Measurements from ENCODE around the gene KRTAP9-2. TPM values are rescaled to one million over a fixed set of nuclear protein-coding genes. Genes with fewer than 3 reads are reported as not detected.
"Not testable (repeated sequence)": the region's sequence is repeated elsewhere in the genome, so short reads cannot be mapped to it uniquely, and the experiment has no call there.

Gene KRTAP9-2
- polyA plus RNA-seq, 2 of the 4 experiments (the other 2 are of a cell fraction), result not detected

GRCh38 chr17:41246995-41247787 lies 20.7 kb downstream of the KRTAP9-2 start:
- DNase-seq (ENCODE audit: low read depth in 1 of 2, low spot score in 1 of 2); H3K27ac ChIP-seq; ATAC-seq; H3K4me1 ChIP-seq; H3K4me2 ChIP-seq; POLR2A ChIA-PET; H3K9me3 ChIP-seq; H3K4me3 ChIP-seq; CTCF ChIA-PET: not testable (repeated sequence)
- WGBS (ENCODE audit: missing lambda C conversion rate), result 40% methylated on average over 2 of the region's 2 CpGs
- FAIRE-seq, result peak; percentile 43

- POLR2A ChIA-PET; DNase-seq (ENCODE audit: low read depth in 1 of 2, low spot score in 1 of 2): not testable (repeated sequence)
Observed at GRCh38 chr17:41249637-41250240, 23.3 kb downstream of the KRTAP9-2 start, which contains the start of gene KRTAP9-4. Gene KRTAP9-4 (plus strand): TSS chr17:41249687. CDS start chr17:41249721, 34 bp downstream.

DNA sequence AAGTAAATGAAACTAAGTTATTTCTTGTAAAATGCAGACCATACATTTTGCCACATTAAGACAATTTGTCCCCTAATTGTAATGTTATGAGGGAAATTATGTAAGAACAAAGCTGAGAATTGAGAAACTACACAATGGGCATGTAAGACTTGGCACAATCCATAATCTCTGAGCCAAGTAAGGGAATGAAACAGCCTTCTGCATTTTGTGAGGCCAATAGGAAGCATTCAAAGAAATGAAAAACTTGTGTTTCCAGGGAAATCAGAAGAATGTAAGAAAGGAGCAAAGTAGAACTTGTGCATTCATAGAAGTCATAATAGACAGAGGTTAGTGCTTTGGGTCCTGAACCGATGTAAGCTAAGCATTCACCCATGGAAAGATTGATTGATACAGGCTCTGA lies 24.8 kb downstream of the KRTAP9-2 start:
- FAIRE-seq, result no peak
- CTCF ChIA-PET, result interaction anchor here (1.1 to 1.3 kb wide), 2 partner anchors 9 to 72 kb away, joined by 3 to 4 read pairs; no protein-coding TSS in a partner anchor
- 79% methylated on average over 1 of the region's 1 CpG for WGBS (ENCODE audit: missing lambda C conversion rate)
- no peak for ATAC-seq
- POLR2A ChIA-PET, result no interaction called here
- Histone ChIP-seq H3K9me3 (no peaks in the 10 kb centered on the region), H3K27ac (no peak overlapping the region), H3K4me3 (no peak overlapping the region), H3K4me2 (no peak overlapping the region), H3K4me1 (no peaks in the 10 kb centered on the region)
- no peak for TF ChIP-seq EHMT2 (IDR thresholded peaks at IDR 0.05; ENCODE audit: low read depth)
- no peak for TF ChIP-seq REST (IDR thresholded peaks at IDR 0.05)
- TF ChIP-seq FOSL2 (IDR thresholded peaks at IDR 0.05), result no peak
- TF ChIP-seq FOSL2 (CRISPR knock-in tag; IDR thresholded peaks at IDR 0.05), result no peak
- TF ChIP-seq NR3C1 (IDR thresholded peaks at IDR 0.05), result no peak
- TF ChIP-seq JUNB (IDR thresholded peaks at IDR 0.05), result no peak
- no peak for TF ChIP-seq ZC3H11A (IDR thresholded peaks at IDR 0.05)
- TF ChIP-seq CBX2 (IDR thresholded peaks at IDR 0.05; ENCODE audit: borderline replicate concordance, low read depth), result no peak
- no peak for TF ChIP-seq NFE2L2 (conservative IDR thresholded peaks at IDR 0.05; ENCODE audit: low read length)
- no peak for DNase-seq (ENCODE audit: low read depth in 1 of 2, low spot score in 1 of 2)

More at GRCh38 chr17:41249637-41250240, 23.3 kb downstream of the KRTAP9-2 start, which contains the start of gene KRTAP9-4:
- H3K4me3 ChIP-seq, CTCF ChIA-PET, H3K4me1 ChIP-seq, ATAC-seq, H3K4me2 ChIP-seq, H3K9me3 ChIP-seq, FAIRE-seq, H3K27ac ChIP-seq: not testable (repeated sequence)
- 38% methylated on average over 2 of the region's 2 CpGs for whole genome bisulfite sequencing (ENCODE audit: missing lambda C conversion rate)

GRCh38 chr17:41254861-41255260 lies 28.4 kb downstream of the KRTAP9-2 start:
- CTCF ChIA-PET, result interaction anchor here (1.1 kb wide), 1 partner anchor 41 kb away, joined by 3 read pairs; no protein-coding TSS in a partner anchor

DNA sequence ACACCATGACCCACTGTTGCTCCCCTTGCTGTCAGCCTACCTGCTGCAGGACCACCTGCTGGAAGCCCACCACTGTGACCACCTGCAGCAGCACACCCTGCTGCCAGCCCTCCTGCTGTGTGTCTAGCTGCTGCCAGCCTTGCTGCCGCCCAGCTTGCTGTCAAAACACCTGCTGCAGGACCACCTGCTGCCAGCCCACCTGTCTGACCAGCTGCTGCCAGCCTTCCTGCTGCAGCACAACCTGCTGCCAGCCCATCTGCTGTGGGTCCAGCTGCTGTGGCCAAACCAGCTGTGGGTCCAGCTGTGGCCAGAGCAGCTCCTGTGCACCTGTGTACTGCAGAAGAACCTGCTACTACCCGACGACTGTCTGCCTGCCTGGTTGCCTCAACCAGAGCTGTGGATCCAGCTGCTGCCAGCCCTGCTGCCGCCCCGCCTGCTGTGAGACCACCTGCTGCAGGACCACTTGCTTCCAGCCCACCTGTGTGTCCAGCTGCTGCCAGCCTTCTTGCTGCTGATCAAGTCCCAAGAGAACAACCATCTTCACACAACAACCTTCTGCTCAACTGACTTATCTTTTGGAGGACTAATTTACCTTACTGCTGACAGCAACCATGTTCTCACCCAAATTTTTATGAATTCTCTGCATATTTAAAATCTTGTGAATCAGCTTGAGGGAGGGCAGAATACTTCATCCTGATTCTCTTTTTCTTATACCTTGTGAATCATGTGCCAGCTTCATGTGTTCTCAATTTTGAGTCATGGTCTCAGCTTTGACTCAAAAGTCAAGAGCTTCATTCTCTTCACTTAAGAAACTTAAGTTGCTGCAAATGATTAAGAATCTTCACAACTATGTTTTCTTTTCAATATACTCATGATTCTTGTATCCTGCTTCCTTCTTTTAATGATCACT lies 29.2 kb downstream of the KRTAP9-2 start, which contains the start of gene KRTAP9-9:
Gene KRTAP9-9, plus strand, starts transcription at position 4 of the 910 bp plus-strand sequence.
- DNase-seq (ENCODE audit: low read depth in 1 of 2, low spot score in 1 of 2); ATAC-seq; H3K4me2 ChIP-seq; POLR2A ChIA-PET; H3K9me3 ChIP-seq; CTCF ChIA-PET; H3K4me3 ChIP-seq; H3K27ac ChIP-seq; H3K4me1 ChIP-seq: not testable (repeated sequence)
- FAIRE-seq, result peak; percentile 32
- WGBS (ENCODE audit: missing lambda C conversion rate), result 41% methylated on average over 4 of the region's 5 CpGs

More at GRCh38 chr17:41254861-41255260, 28.4 kb downstream of the KRTAP9-2 start:
- 71% methylated on average over 1 of the region's 1 CpG for WGBS (ENCODE audit: missing lambda C conversion rate)
- no peak overlapping the region for H3K4me2 ChIP-seq
- no peaks in the 10 kb centered on the region for H3K4me1 ChIP-seq
- no peak for TF ChIP-seq MAZ (IDR thresholded peaks at IDR 0.05; ENCODE audit: borderline replicate concordance, low read depth, low read length)
- no peak for TF ChIP-seq CHD2 (IDR thresholded peaks at IDR 0.05; ENCODE audit: low read length, partially characterized antibody)
- TF ChIP-seq RARB (CRISPR knock-in tag; IDR thresholded peaks at IDR 0.05), result no peak
- TF ChIP-seq RNF2 (IDR thresholded peaks at IDR 0.05; ENCODE audit: borderline replicate concordance, low read depth), result no peak
- TF ChIP-seq MAX (IDR thresholded peaks at IDR 0.05), result no peak
- TF ChIP-seq EHF (CRISPR knock-in tag; IDR thresholded peaks at IDR 0.05), result no peak
- TF ChIP-seq EHMT2 (IDR thresholded peaks at IDR 0.05; ENCODE audit: low read depth), result no peak
- TF ChIP-seq CEBPB (IDR thresholded peaks at IDR 0.05), result no peak
- no peak for TF ChIP-seq HDAC2 (IDR thresholded peaks at IDR 0.05)
- TF ChIP-seq NFE2L2 (conservative IDR thresholded peaks at IDR 0.05; ENCODE audit: low read length), result no peak
- no peak overlapping the region for H3K4me3 ChIP-seq
- POLR2A ChIA-PET, result no interaction called here
- H3K27ac ChIP-seq, result no peak overlapping the region
- H3K9me3 ChIP-seq, result no peaks in the 10 kb centered on the region
- FAIRE-seq (no peak), ATAC-seq (peak in 1 of 2 experiments; percentile 13; a peak in 1 of 6 replicates), DNase-seq (ENCODE audit: low read depth in 1 of 2, low spot score in 1 of 2) (no peak)
